B cell (primary cell): Measurements from ENCODE around the gene XXYLT1.

Experiments
- CTCF ChIP-seq: fragments of 200-600 bp; IDR thresholded peaks from one replicate; pipeline ENCODE4 v1.8.0; 2022; ENCODE audit warnings: antibody characterized with exemption, mild to moderate bottlenecking
- EZH2 ChIP-seq: IDR thresholded peaks from 2 replicates; pipeline ENCODE4 v1.6.1; 2012; ENCODE audit warnings: borderline replicate concordance, low read depth, mild to moderate bottlenecking, moderate library complexity, low read length; ENCODE audit not compliant: insufficient read depth, poor library complexity, severe bottlenecking

- TF ChIP-seq CTCF = no peak
- no peak for TF ChIP-seq EZH2
These were observed 157.9 kb downstream of the XXYLT1 start for GRCh38 chr3:195113048-195113447.
